MCF 10A (cell line): ENCODE data around the gene OR10A5. TPM values are rescaled to one million over a fixed set of nuclear protein-coding genes. Genes with fewer than 3 reads are reported as not detected.

Source experiments
- BruUV-seq: library from RNA; stranded (reverse); fragments of 400-500 nt; replicated peaks from 2 replicates; lab custom pipeline; 2021; lab: Mats Ljungman, UMichigan
- CTCF ChIA-PET: fragments of 300-600 bp; sonication (Branson Sonifier 250); formaldehyde crosslinking; extraction: SDS; loops from one replicate; lab custom pipeline; 2021; ENCODE audit warnings: antibody characterized with exemption, inconsistent platforms; lab: Yijun Ruan, JAX
- POLR2A ChIA-PET: fragments of 300-600, 350-650 bp; sonication (Branson Sonifier 250); formaldehyde crosslinking; extraction: SDS; loops from one replicate; lab custom pipeline; 2020; ENCODE audit warnings: antibody characterized with exemption, inconsistent platforms; lab: Yijun Ruan, JAX
- DNase-seq: peaks from one replicate; pipeline ENCODE4 v3.0.0-alpha.2; 2018; ENCODE audit not compliant: unreplicated experiment
- H3K27ac Mint-ChIP-seq: one replicate; pipeline ENCODE4 v1.8.0; 2022; ENCODE audit warnings: mild to moderate bottlenecking, low read depth, mixed read lengths; ENCODE audit not compliant: unreplicated experiment
- H3K27me3 Mint-ChIP-seq: one replicate; pipeline ENCODE4 v1.8.0; 2022; ENCODE audit warnings: mixed read lengths; ENCODE audit not compliant: insufficient read depth, unreplicated experiment
- H3K36me3 Mint-ChIP-seq: one replicate; pipeline ENCODE4 v1.8.0; 2022; ENCODE audit warnings: mild to moderate bottlenecking, moderate library complexity, mixed read lengths; ENCODE audit not compliant: insufficient read depth, unreplicated experiment
- H3K4me1 Mint-ChIP-seq: one replicate; pipeline ENCODE4 v1.8.0; 2022; ENCODE audit warnings: mixed read lengths; ENCODE audit not compliant: insufficient read depth, unreplicated experiment
- H3K4me3 Mint-ChIP-seq: one replicate; pipeline ENCODE4 v1.8.0; 2022; ENCODE audit warnings: mild to moderate bottlenecking, moderate library complexity, mixed read lengths; ENCODE audit not compliant: unreplicated experiment
- H3K9me3 Mint-ChIP-seq: one replicate; pipeline ENCODE4 v1.8.0; 2022; ENCODE audit warnings: mixed read lengths; ENCODE audit not compliant: unreplicated experiment
- CTCF ChIP-seq: fragments of 200-600 bp; IDR thresholded peaks from one replicate; pipeline ENCODE4 v1.8.0; 2022; ENCODE audit warnings: antibody characterized with exemption, mild to moderate bottlenecking; ENCODE audit not compliant: unreplicated experiment
- intact Hi-C: fragments of 100-400 bp; cut with micrococcal nuclease; formaldehyde crosslinking; loops from 2 replicates; pipeline ENCODE4 v1.14.1; 2022
- total RNA-seq: library from RNA; stranded (reverse); gene quantifications from 2 replicates; pipeline ENCODE4 v1.2.3, GENCODE V29; 2022

OR10A5 gene
- total RNA-seq, 1 experiment from 2014 or later, result not detected

- H3K27me3 Mint-ChIP-seq, result no peaks in the 10 kb centered on the region
- H3K4me3 Mint-ChIP-seq, result no peak overlapping the region
- no peak for TF ChIP-seq CTCF
- no TSS peak for BruUV-seq
- ChIA-PET CTCF (interaction anchor here (1.4 to 4.9 kb wide), 2 partner anchors 13 to 102 kb away, joined by 3 to 45 read pairs; no protein-coding TSS in a partner anchor), POLR2A (no interaction called here)
- H3K36me3 Mint-ChIP-seq, result no peaks in the 10 kb centered on the region
- intact Hi-C loops, result no loop called here
- no peak overlapping the region for H3K27ac Mint-ChIP-seq
- peak; percentile 54 for DNase-seq
- peaks cover 6% of the 10 kb centered on the region for H3K4me1 Mint-ChIP-seq
- no peaks in the 10 kb centered on the region for H3K9me3 Mint-ChIP-seq
These were observed 20.2 kb upstream of the OR10A5 start for GRCh38 chr11:6825231-6825744.

GRCh38 chr11:6828103-6828502 is 17.4 kb upstream of the OR10A5 start:
- Mint-ChIP-seq H3K27ac (no peak overlapping the region), H3K36me3 (no peaks in the 10 kb centered on the region), H3K27me3 (no peaks in the 10 kb centered on the region), H3K4me1 (peaks cover 6% of the 10 kb centered on the region), H3K9me3 (no peaks in the 10 kb centered on the region), H3K4me3 (no peak overlapping the region)
- DNase-seq, result no peak
- CTCF ChIA-PET, result interaction anchor here (1.2 kb wide), 1 partner anchor 90 kb away, joined by 3 read pairs; no protein-coding TSS in a partner anchor
- POLR2A ChIA-PET, result no interaction called here
- intact Hi-C loops, result no loop called here
- no peak for TF ChIP-seq CTCF
- BruUV-seq, result no TSS peak

- DNase-seq, result no peak
- no peaks in the 10 kb centered on the region for H3K4me1 Mint-ChIP-seq
- no peak overlapping the region for H3K27ac Mint-ChIP-seq
- POLR2A ChIA-PET, result interaction anchor here (0.7 kb wide), 1 partner anchor 47 kb away, joined by 3 read pairs; no protein-coding TSS in a partner anchor
- no peaks in the 10 kb centered on the region for H3K36me3 Mint-ChIP-seq
- TF ChIP-seq CTCF, result no peak
- CTCF ChIA-PET, result interaction anchor here (0.7 to 1.4 kb wide), 3 partner anchors 15 to 76 kb away, joined by 3 to 13 read pairs (median 3); no protein-coding TSS in a partner anchor
- H3K27me3 Mint-ChIP-seq, result no peaks in the 10 kb centered on the region
- intact Hi-C loops, result no loop called here
- BruUV-seq, result no TSS peak
- no peak overlapping the region for H3K4me3 Mint-ChIP-seq
- no peaks in the 10 kb centered on the region for H3K9me3 Mint-ChIP-seq
These were observed 12.1 kb upstream of the OR10A5 start for GRCh38 chr11:6833356-6833755.

GRCh38 chr11:6834021-6834420 is 11.5 kb upstream of the OR10A5 start:
- no peak for DNase-seq
- Mint-ChIP-seq H3K27ac (no peak overlapping the region), H3K9me3 (no peaks in the 10 kb centered on the region), H3K4me1 (no peaks in the 10 kb centered on the region), H3K27me3 (no peaks in the 10 kb centered on the region), H3K4me3 (no peak overlapping the region), H3K36me3 (no peaks in the 10 kb centered on the region)
- ChIA-PET CTCF (interaction anchor here (0.6 to 1.4 kb wide), 2 partner anchors 21 to 22 kb away, joined by 3 to 13 read pairs; no protein-coding TSS in a partner anchor), POLR2A (no interaction called here)
- TF ChIP-seq CTCF, result no peak
- no TSS peak for BruUV-seq
- intact Hi-C loops, result no loop called here
